ENCODE data around the gene RBM10. TPM values are rescaled to one million over a fixed set of nuclear protein-coding genes. Genes with fewer than 3 reads are reported as not detected.
A peak's percentile ranks its signal among the peaks of the same experiment; 100 is the strongest.

RBM10 gene
- total RNA-seq, 1 experiment from 2014 or later = 41.0 TPM

DNA sequence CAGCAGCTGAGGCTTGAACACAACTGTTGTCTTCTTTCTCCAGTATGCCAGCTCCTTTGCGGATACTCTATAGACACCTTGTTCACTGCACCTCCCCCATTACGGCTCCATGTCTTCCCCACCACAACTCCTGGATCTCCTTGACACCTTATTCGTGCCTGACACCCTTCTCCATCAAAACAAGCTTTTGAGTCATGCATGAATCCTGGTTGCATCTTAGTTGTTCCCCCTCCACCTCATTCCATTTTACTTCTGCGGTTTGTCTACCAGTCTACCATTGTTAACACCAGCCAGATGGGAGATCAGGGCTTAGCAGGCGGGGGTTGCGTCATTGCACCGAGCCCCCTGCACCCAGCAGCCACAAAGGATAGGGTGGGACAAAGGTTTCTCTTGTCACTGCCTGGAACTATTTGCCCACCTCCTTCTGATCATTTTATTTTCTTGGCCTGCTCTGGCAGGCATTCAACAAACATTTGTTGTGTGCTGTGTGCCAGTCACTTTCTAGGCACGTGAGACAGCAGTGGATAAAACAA is 71.4 kb downstream of the RBM10 start:
- no peak overlapping the region for H3K4me3 ChIP-seq (ENCODE audit: low read depth, low read length)
- no TSS peak for BruUV-seq (replicated peaks)
- no peak for DNase-seq
- ChIA-PET POLR2A (interaction anchor here (3.0 kb wide), 1 partner anchor 17 kb away, joined by 35 read pairs; the partner anchor contains the start of gene USP11), CTCF (no interaction called here)
- H3K27me3 ChIP-seq (replicated peaks; ENCODE audit: control insufficient read depth, insufficient read depth, low read length) = no peaks in the 10 kb centered on the region
- intact Hi-C loops (cut with micrococcal nuclease; ENCODE audit: unreplicated experiment) = loop anchor here (5.0 to 10.0 kb wide), 2 partner anchors 166 to 438 kb away; partner anchors contain the start of genes ELK1 and UXT
- peak overlapping the region; percentile 91 for H3K27ac Mint-ChIP-seq (ENCODE audit: unreplicated experiment)
- peaks cover 77% of the 10 kb centered on the region for H3K36me3 Mint-ChIP-seq (ENCODE audit: insufficient read depth, unreplicated experiment)
- H3K9me3 Mint-ChIP-seq (ENCODE audit: unreplicated experiment) = no peaks in the 10 kb centered on the region
- no peaks in the 10 kb centered on the region for H3K9me3 ChIP-seq
- peaks cover 3% of the 10 kb centered on the region for H3K36me3 ChIP-seq (ENCODE audit: control insufficient read depth, insufficient read depth, low read length)
- TF ChIP-seq, protein P1, sequence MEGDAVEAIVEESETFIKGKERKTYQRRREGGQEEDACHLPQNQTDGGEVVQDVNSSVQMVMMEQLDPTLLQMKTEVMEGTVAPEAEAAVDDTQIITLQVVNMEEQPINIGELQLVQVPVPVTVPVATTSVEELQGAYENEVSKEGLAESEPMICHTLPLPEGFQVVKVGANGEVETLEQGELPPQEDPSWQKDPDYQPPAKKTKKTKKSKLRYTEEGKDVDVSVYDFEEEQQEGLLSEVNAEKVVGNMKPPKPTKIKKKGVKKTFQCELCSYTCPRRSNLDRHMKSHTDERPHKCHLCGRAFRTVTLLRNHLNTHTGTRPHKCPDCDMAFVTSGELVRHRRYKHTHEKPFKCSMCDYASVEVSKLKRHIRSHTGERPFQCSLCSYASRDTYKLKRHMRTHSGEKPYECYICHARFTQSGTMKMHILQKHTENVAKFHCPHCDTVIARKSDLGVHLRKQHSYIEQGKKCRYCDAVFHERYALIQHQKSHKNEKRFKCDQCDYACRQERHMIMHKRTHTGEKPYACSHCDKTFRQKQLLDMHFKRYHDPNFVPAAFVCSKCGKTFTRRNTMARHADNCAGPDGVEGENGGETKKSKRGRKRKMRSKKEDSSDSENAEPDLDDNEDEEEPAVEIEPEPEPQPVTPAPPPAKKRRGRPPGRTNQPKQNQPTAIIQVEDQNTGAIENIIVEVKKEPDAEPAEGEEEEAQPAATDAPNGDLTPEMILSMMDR (IDR thresholded peaks at IDR 0.05; ENCODE audit: insufficient read depth in 1 of 2, low read depth in 1 of 2, low read length in 1 of 2, severe bottlenecking in 1 of 2, unreplicated experiment in 1 of 2) = no peak
- H3K4me1 ChIP-seq = no peaks in the 10 kb centered on the region
- peaks cover 38% of the 10 kb centered on the region for H3K4me1 Mint-ChIP-seq (ENCODE audit: low read depth, unreplicated experiment)
- no peaks in the 10 kb centered on the region for H3K27me3 Mint-ChIP-seq (ENCODE audit: insufficient read depth, unreplicated experiment)
- peak overlapping the region; percentile 84 for H3K4me3 Mint-ChIP-seq (ENCODE audit: unreplicated experiment)

DNA sequence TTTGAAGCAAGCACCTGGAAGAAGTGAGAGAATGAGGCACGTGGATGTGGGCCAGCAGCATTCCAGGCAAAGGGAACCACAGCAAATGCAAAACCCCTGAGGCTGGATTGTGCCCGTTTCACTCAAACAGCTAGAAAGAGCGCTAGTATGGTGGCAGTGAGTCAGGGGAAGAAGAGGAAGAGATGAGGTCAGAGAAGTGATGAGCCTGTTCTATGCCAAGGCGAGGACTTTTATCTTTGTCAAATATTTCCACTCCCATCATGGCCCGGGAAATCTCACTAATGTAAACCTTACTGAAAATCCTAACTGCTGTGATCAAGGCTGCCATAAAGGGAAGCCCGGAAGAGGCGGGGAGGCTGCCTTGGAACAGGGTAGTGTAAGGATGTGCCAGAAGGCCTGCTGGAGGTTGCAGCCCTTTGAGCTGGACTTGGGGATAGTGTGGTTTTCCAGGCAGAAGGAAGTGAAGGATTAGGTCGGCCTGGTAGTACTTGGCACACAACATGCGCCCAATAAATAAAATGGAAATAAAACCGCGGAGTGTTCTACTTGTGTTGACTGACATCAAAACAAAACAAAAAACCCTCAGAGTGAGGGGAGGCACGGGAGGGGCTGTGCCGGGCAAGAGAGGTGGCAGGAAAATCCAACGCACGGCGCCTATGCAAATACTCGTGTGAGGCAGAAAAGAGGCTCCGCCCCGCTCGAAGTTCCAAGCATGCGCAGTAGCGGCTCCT is 72.3 kb downstream of the RBM10 start:
- H3K4me1 Mint-ChIP-seq (ENCODE audit: low read depth, unreplicated experiment) = peaks cover 34% of the 10 kb centered on the region
- intact Hi-C loops (cut with micrococcal nuclease; ENCODE audit: unreplicated experiment) = loop anchor here (5.0 to 10.0 kb wide), 2 partner anchors 165 to 438 kb away; partner anchors contain the start of genes ELK1 and UXT
- H3K36me3 Mint-ChIP-seq (ENCODE audit: insufficient read depth, unreplicated experiment) = peaks cover 73% of the 10 kb centered on the region
- TF ChIP-seq, protein P1 (IDR thresholded peaks at IDR 0.05; ENCODE audit: insufficient read depth in 1 of 2, low read depth in 1 of 2, low read length in 1 of 2, severe bottlenecking in 1 of 2, unreplicated experiment in 1 of 2) = no peak
- H3K9me3 Mint-ChIP-seq (ENCODE audit: unreplicated experiment) = no peaks in the 10 kb centered on the region
- Histone ChIP-seq H3K27me3 (replicated peaks; ENCODE audit: control insufficient read depth, insufficient read depth, low read length) (no peaks in the 10 kb centered on the region), H3K9me3 (no peaks in the 10 kb centered on the region), H3K4me1 (no peaks in the 10 kb centered on the region), H3K4me3 (ENCODE audit: low read depth, low read length) (peak overlapping the region; percentile 33), H3K36me3 (ENCODE audit: control insufficient read depth, insufficient read depth, low read length) (peaks cover 3% of the 10 kb centered on the region)
- ChIA-PET CTCF (interaction anchor here (0.5 to 1.3 kb wide), 6 partner anchors 17 to 324 kb away, joined by 3 to 9 read pairs (median 3); partner anchors contain the start of genes NDUFB11 and RBM10), POLR2A (interaction anchor here (0.8 to 3.0 kb wide), 9 partner anchors 12 to 339 kb away, joined by 3 to 35 read pairs (median 6); partner anchors contain the start of genes NDUFB11, RBM10 and USP11)
- H3K4me3 Mint-ChIP-seq (ENCODE audit: unreplicated experiment) = peak overlapping the region; percentile 84
- TSS peak; percentile 56 for BruUV-seq (replicated peaks)
- H3K27me3 Mint-ChIP-seq (ENCODE audit: insufficient read depth, unreplicated experiment) = no peaks in the 10 kb centered on the region
- DNase-seq = no peak
- peak overlapping the region; percentile 91 for H3K27ac Mint-ChIP-seq (ENCODE audit: unreplicated experiment)

DNA sequence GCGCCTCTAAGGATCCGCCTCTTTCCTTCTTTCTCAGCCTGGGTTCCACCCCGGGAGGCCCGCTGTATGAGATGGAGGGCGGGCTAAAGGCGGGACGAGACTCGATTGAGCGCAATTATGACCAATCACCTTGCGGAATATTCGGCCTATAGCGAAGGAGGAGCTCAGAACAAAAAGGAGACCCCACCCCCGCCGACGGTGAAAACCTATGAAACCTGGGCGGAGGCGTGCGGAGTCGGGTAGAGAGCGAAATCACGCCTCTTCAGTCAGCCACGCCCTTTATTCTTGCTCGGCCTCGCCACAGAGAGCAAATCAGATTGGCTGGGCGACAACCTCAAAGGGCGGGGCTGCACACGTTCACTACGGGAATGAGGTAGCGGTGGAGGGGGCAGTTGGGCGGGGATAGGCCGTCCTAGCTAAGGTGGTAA is 72.8 kb downstream of the RBM10 start:
- Mint-ChIP-seq H3K4me3 (ENCODE audit: unreplicated experiment) (peak overlapping the region; percentile 84), H3K27ac (ENCODE audit: unreplicated experiment) (peak overlapping the region; percentile 91), H3K9me3 (ENCODE audit: unreplicated experiment) (no peaks in the 10 kb centered on the region), H3K4me1 (ENCODE audit: low read depth, unreplicated experiment) (peaks cover 32% of the 10 kb centered on the region), H3K27me3 (ENCODE audit: insufficient read depth, unreplicated experiment) (no peaks in the 10 kb centered on the region), H3K36me3 (ENCODE audit: insufficient read depth, unreplicated experiment) (peaks cover 69% of the 10 kb centered on the region)
- H3K4me3 ChIP-seq (ENCODE audit: low read depth, low read length) = peak overlapping the region; percentile 49
- no peaks in the 10 kb centered on the region for H3K27me3 ChIP-seq (replicated peaks; ENCODE audit: control insufficient read depth, insufficient read depth, low read length)
- ChIA-PET CTCF (interaction anchor here (0.5 to 1.3 kb wide), 7 partner anchors 14 to 323 kb away, joined by 3 to 9 read pairs (median 3); partner anchors contain the start of genes NDUFB11 and RBM10), POLR2A (interaction anchor here (0.6 to 3.0 kb wide), 10 partner anchors 11 to 338 kb away, joined by 3 to 35 read pairs (median 6); partner anchors contain the start of genes NDUFB11, RBM10 and USP11)
- peak; percentile 96 to 97 for DNase-seq
- H3K9me3 ChIP-seq = no peaks in the 10 kb centered on the region
- H3K4me1 ChIP-seq = no peaks in the 10 kb centered on the region
- intact Hi-C loops (cut with micrococcal nuclease; ENCODE audit: unreplicated experiment) = loop anchor here (1.0 to 10.0 kb wide), 4 partner anchors 15 to 437 kb away; partner anchors contain the start of genes ELK1, USP11 and UXT
- TF ChIP-seq, protein P1 (IDR thresholded peaks at IDR 0.05; ENCODE audit: insufficient read depth in 1 of 2, low read depth in 1 of 2, low read length in 1 of 2, severe bottlenecking in 1 of 2, unreplicated experiment in 1 of 2) = no peak
- peaks cover 3% of the 10 kb centered on the region for H3K36me3 ChIP-seq (ENCODE audit: control insufficient read depth, insufficient read depth, low read length)
- no TSS peak for BruUV-seq (replicated peaks)
